GM10847 (cell line): ENCODE results near the gene SNX8.

Experiments
- POLR2A ChIP-seq: IDR thresholded peaks from 2 replicates; pipeline ENCODE4 v1.6.1; 2011; ENCODE audit not compliant: insufficient read length; ENCODE audit errors: extremely low read depth

The SNX8 gene

DNA sequence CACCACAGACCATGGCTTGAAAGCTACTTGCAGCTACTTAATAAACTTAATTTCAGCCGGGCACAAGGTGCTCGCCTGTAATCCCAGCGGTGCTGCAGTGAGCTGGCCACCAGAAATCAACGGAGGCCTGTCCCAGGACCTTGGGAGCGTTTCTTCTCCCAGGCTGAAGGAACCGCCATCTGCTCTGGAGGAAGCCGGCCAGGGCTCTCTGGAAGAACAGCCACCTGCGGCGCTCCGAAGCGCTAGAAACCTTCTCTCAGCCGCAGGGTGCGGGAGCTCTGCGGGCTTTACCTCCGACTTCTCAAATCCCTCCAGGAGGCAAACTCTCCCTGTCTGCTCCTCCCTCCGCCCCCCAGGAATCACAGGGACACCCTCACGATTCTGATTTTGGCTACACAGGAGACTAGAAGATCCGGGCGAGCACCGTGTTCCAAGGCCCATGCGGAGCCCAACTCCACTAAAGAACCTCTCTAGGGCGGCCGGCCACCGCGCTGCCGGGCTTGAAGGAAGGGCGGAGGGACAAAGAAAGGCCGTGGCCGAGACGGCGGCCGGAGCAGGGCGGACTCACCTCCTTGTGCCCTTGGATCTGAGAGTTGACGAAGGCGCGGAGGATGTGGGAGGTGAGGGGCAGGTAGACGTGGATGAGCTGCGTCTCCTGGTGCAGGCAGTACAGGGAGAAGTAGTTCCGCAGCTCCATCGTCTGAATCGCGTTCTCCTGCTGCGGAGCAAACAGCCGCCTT is 57.8 kb downstream of the SNX8 start:
- TF ChIP-seq POLR2A = no peak

DNA sequence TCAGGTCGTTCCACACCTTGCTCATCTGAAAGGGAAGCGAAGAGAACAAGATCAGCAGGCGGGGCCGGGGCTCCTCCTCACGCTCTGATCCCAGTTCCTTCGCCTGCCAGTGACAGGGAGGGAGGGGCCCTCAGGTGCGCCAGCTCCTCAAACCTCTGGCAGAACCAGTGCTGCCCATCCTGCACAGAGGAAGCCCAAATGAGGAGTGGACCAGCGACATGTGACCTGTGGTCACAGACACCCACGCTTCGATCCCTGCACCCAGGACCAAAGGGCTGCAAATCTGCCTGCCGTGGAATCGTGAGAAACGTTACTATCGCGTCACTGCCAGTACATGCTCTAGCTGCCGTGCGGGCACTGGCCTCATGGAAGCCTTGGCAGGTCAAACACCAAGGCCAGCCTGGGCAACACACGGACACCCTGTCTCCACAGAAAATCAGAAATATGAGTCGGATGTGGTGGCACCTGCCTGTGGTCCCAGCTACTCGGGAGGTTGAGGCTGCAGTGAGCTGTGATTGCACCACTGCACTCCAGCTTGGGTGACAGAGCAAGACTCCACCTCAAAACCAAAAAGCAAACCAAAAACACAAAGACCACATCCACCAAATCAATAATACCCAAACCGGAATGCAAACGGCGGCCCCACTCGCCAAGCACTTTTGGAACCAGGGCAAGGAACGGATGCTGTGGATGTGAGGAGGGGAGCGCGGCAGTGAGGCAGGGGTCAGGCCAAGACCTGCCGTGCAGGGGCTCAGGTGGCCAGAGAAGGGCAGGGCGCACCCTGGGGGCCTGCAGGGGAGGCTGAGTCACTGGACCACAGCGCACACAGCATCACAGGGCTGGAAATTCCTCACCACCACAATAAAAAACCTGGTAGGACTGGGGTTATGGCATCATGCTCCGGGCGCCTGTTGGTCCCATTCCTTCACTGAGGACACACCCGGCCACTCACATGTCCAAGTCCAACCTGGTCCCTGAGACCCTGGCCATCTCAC is 58.8 kb downstream of the SNX8 start:
- TF ChIP-seq POLR2A = no peak

DNA sequence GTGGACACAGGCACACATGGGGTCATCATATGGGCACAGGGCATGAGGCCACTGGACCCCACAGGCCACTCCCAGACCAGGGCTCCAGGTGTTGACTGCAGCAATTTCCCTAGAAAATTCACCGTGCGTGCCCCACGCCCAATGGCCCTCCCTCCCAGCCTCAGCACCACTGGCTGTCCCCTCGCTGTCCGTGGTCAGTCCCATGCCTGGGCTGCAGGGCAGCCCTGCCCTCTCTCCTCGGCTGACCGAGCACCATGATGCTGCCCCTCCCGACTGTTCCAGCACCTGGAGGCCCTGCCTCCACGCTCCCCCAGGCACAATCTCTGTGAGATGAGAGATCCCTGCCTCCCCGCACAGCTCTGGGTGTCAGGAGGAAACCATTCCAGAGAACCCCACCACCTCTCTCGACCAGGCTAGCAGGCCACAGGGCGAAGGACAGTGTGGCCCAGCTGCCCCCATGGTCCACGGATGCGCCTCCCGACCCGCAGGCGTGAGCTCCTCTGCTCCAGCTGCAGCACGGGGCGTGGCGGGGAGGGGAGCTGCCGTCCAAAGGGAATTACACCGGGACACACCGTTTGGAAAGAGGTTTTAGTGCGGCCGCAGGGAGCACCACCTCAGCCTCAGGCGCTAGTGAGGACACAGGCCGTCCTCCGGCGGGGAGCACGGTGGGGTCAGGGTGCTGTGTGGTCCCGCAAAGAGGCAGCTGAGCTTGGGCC is 59.7 kb downstream of the SNX8 start:
- no peak for TF ChIP-seq POLR2A

DNA sequence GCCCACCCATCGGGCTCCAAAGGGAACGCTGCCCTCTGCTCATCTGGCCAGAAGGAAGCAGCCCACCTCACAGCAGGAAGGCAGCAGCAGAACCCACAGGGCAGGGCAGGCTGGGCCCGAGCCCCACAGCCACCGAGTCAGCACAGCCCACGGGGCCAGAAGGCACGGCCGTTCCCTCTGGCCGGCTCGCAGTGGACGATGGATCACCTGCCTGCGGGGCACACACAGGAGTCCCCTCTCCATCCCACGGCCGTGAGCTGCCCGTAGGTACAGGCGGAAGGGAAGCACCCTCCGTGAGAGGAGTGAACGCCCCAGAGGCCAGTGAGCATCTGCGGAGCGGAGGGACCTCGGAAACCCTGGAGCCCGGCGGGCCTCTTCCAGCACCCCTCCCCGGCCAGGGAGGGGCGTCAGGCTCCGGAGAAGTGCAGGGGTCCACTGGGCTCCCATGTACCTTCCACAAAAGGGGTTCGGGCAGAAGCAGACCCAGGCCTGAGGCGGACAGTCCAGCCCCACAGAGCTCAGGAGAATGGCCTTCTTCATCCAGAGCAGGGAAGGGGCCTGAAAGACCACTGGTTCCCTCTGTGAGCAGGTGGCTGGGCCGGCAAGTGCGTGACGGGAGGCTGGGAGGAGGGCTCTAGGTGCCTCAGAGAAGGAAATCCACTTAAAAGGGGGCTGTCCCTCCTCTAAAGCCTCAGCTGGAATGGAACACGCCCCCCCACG is 60.6 kb downstream of the SNX8 start:
- no peak for TF ChIP-seq POLR2A

DNA sequence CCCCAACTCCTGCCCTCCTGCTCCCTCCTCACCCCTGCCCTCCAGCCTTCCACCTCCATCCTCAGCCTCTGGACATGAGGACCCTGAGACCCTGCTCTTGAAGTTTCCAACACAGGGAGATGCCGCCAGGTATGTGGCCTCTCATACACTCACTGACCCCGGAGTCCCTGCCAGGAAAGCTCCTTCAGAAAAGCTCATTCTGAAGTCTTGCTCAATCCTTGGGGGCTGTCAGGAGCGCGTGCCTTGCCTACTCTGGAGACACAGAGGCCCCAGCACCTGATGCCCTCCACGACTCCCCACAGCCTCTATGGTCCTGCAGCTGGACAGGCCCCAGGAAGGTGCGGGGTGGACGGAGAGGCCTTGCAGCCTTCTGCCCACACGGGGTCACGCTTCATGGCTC is 61.2 kb downstream of the SNX8 start:
- no peak for TF ChIP-seq POLR2A

DNA sequence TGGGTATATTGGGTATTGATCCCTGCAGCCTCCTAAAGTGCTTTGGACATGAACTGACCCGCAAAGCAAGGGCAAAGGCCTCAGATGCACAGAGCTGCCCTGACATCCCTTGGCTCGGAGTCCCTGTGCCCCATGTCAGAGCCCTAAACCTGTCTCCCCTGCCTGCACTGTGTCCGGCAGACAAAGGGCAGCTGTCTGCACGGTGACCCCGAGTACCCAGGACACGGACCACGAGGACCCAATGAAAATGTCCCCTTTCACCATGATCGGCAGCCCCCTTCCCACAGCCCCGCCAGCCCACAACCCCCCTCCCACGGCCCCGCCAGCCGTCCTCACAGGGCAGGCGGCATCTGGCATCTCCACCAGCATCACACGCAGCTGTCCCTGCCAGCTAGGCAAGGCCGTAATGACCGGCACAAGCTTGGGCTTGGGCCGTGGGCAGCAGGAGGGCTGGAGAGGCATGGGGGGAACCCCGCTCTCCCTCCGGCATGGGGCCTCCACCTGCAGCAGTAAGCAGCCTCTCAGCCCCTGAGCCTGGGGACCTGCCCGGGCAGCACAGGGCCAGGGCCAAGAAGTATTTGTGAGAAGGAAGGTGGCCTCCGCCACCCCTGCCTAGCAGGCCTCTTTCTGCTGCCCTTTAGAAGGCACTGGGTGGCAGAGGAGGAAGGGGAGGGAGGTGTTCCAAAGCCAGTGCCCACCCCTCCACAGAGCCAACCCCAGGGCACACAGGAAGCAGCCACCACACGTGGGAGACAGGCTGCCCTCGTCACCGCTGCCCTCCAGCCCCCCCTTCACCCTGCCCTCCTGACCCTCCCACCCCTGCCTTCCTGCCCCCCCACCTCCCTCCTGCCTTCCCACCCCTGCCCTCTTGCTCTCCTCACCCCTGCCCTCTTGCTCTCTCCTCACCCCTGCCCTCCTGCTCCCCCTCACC is 62.1 kb downstream of the SNX8 start:
- no peak for TF ChIP-seq POLR2A

DNA sequence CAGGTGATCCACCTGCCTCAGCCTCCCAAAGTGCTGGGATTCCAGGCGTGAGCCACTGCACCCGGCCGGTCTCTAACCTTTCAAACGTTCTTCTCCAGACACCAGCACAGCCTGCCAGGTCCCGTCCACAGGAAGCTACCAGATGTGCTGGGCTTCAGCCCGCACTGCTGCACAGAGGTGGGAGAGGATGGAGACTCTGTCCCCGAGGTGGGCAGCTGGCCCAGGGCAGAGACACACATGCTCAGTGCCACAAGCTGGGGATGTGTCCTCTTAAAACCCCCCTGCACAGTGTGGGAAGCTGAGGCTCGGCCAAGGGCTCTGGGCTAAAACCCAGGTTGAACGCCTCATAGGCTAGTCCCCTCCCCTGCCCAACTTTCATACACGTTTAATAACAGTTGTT is 62.9 kb downstream of the SNX8 start:
- TF ChIP-seq POLR2A = no peak

DNA sequence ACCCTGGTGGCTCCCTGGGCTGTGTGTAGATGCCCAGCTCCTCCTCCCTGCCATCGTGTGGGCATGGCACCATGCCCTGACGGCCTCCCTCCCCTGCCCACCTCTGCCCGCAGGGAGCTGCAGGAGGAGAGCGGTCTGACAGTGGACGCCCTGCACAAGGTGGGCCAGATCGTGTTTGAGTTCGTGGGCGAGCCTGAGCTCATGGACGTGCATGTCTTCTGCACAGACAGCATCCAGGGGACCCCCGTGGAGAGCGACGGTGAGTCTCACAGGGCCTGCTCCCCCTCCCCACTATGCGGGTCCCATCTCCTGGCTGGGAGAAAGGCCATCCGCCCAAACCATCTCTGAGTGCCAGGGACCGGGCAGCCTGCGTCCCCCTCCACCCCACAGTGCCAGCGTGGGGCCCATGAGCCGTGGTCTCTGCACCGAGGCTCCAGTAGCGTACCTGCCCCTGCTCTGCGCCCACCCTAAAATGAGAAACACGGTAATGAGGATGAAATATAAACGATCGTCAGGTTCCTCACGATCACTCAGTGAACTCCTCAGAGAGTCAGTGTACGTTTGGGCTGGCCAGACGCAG is 64.4 kb downstream of the SNX8 start:
- TF ChIP-seq POLR2A = no peak

DNA sequence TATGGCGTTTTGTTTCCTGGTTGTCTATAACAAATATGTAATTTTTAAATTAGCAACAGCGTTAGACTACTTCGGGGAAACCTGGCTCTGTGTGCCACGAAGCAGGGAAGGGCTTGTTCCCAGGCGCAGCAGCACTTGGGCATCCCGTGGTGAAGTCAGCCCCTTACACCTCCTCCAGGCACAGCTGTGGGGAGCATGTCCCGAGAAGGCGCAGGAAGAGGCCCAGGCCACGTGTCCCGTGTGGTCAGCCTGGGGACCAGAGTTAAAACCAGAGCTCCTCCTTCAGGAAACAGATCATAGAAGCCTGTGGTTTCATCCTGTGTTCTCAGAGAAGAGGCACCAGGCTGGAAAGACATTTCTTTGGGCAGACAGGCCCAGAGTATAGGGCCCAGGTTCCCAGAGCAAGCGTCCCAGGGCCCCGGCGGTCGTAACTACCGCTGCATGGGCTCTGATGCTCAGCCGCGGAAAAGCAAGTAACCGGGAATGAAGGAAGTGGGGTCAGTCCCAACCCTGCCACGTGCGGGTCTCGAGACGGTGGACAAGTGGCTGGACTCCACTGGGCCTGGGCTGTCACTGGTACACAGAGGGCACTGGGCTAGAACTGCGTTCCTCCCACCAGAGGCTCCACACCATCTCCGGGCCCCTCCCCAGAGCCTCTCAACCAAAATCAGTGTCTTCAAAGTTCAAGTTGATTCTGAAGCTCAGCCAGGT is 65.1 kb downstream of the SNX8 start:
- no peak for TF ChIP-seq POLR2A

DNA sequence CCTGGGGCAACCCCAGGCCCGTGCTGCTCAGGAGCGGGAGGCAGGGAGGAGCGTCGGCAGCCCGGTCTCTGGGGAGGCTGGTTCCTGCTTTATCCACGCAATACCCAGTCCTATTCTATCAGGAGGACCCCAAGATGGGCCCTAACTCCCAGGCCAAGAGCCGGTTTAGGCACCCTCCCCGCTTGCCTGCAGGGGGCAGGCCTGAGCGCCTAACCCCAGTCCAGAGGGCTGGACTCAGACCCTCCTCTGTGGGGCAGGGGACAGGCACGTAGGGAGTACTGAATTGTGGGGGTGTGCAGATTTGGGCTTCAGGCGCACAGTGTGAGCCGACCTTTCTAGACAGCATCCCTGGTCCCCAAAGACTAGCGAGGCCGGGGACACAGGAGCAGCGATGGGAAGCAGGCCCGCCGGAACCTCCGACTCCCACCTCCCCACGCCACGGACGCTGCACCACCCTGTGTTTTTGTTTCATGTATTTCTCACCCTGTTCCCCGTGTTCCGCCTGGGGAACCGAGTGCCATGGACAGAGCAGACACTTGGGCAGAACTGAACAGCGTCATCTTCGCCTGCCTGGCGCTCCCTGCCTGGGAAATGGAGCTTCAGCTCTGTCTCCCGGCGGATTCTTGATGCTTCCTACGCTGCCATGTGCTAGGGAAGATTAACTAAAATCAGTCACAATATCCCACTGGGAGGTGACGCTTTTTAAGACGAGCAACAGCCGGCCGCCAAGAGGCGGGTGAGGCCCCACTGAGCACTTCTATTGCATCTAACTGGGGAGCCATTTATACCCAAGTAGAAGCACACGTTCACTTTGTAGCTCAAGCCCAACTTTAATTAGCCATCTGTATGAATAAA is 66.9 kb downstream of the SNX8 start:
- TF ChIP-seq POLR2A = no peak

DNA sequence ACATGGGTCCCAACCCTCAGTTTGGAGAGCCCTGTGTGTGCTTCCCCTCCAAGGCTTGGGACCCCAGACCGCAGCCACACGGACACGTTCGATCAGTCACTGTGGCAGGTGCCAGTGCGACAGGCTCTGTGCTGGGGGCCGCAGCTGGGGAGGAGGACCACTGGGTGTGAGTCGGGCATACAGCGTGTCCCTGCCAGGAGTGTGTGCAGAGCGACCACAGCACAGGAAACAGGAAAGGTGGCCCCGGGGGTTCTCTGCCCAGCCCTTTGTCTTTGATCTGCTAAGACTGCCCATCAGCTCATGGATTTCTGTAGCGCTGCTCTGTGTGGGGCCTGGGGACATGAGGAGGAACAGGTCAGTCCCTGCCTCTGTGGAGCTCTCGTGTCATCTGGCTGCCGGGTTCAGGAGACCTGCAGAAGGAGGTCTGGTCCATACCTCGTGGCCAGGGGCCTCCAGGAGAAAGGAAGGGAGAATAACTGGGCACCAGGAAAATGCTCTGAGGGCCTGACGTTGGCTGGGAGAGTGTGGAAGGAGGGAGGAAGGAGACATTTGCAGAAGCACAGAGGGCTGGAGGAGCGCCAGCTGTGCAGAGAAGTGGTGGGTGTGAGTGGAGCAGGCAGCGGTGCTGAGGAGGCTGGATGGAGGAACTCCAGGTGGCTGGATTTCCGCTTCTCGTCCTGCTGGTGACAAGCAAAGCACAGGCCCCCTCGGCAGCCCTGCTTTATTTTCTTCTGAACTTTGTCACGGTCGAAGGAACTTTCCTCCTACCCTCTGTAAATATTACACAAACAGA is 68.2 kb downstream of the SNX8 start:
- TF ChIP-seq POLR2A = no peak
